Heart left ventricle (tissue), 16 donors: ENCODE results near the gene RADX. TPM values are rescaled to one million over a fixed set of nuclear protein-coding genes. Genes with fewer than 3 reads are reported as not detected.

Source experiments
- ATAC-seq, 4 donors: fragments of 200-7000 bp; cut with Tn5 transposase; one replicate each; pipeline ENCODE4 v1.9.1; 2020 to 2022; ENCODE audit warnings: moderate library complexity in 4 of 4, mild to moderate bottlenecking in 3 of 4, moderate number of reproducible peaks in 1 of 4
- DNase-seq, 5 donors: peaks; one replicate each; pipeline ENCODE4 v3.0.0-alpha.2; 2020
- H3K27ac ChIP-seq, 12 donors: fragments of 200-600 bp; sonication (generic) in 4 of 12; one replicate each; pipeline versions ENCODE4 v1.5.0 to v1.8.0; 2016 to 2022; ENCODE audit warnings: mild to moderate bottlenecking in 2 of 12
- H3K27me3 ChIP-seq, 9 donors: fragments of 200-600 bp; sonication (generic) in 2 of 9; one replicate each; pipeline versions ENCODE4 v1.5.1 to v1.8.0; 2016 to 2022; ENCODE audit warnings: mild to moderate bottlenecking in 3 of 9
- H3K36me3 ChIP-seq, 9 donors: fragments of 200-600 bp; sonication (generic) in 2 of 9; one replicate each; pipeline versions ENCODE4 v1.5.0 to v1.8.0; 2018 to 2022; ENCODE audit warnings: mild to moderate bottlenecking in 2 of 9
- H3K4me1 ChIP-seq, 12 donors: fragments of 200-600 bp; sonication (generic) in 4 of 12; one replicate each; pipeline versions ENCODE4 v1.5.0 to v1.8.0; 2016 to 2022; ENCODE audit warnings: mild to moderate bottlenecking in 3 of 12
- H3K4me3 ChIP-seq, 12 donors: fragments of 200-600 bp; sonication (generic) in 4 of 12; one replicate each; pipeline versions ENCODE4 v1.5.0 to v1.8.0; 2017 to 2022; ENCODE audit warnings: mild to moderate bottlenecking in 9 of 12, moderate library complexity in 4 of 12
- H3K9me3 ChIP-seq, 12 donors: fragments of 200-600 bp; sonication (generic) in 4 of 12; one replicate each; pipeline versions ENCODE4 v1.5.0 to v1.8.0; 2016 to 2022; ENCODE audit warnings: mild to moderate bottlenecking in 1 of 12
- POLR2A ChIP-seq, 2 donors: fragments of 450-650 bp; IDR thresholded peaks; one replicate each; pipeline ENCODE4 v1.6.1; 2017; ENCODE audit warnings: antibody characterized with exemption in 2 of 2, mild to moderate bottlenecking in 2 of 2, moderate library complexity in 2 of 2
- WGBS, 4 donors: extraction: QIAGEN DNeasy Blood & Tissue Kit in 2 of 4; methylation state at CpG; one replicate each; pipeline versions ENCODE4 v1.1.5 to v1.1.7; 2013 to 2018; 5-methylcytosine and 5-hydroxymethylcytosine counted together
- intact Hi-C, 10 donors: fragments of 100-400 bp; cut with DNase I; formaldehyde crosslinking; loops; one replicate each; pipeline versions ENCODE4 v1.11.1 to v1.14.2; 2022
- microRNA counts, 2 donors: library from miRNA; unstranded; fragments of <30 nt; microRNA quantifications; one replicate each; lab custom pipeline; 2016
- microRNA-seq, 4 donors: library from miRNA; unstranded; fragments of <30 nt; microRNA quantifications; one replicate each; pipeline versions ENCODE4 to v1.2.0, GENCODE V29; 2017 to 2020
- polyA plus RNA-seq, 2 donors: library from polyadenylated mRNA; stranded (reverse); fragments of 200-250 nt; gene quantifications; one replicate each; pipeline ENCODE4 v1.2.3, GENCODE V29; 2013
- total RNA-seq, 9 donors: library from RNA; depleted of rRNA in 2 of 9; stranded (reverse); fragments of >200 nt in 2 of 9; fragmentation: NEBNext Ultra II Directional in 3 of 9; extraction: Animal tissue kit (Norgen Biotek cat#: 25700) in 3 of 9; gene quantifications; one replicate each; pipeline versions ENCODE4 v1.1.0 to v1.2.4, GENCODE V29; 2016 to 2023
- TF ChIP-seq, protein P1 (sequence below), 12 donors: fragments of 200-600 bp; sonication (generic) in 4 of 12; IDR thresholded peaks; one replicate each; pipeline versions ENCODE4 v1.5.0 to v1.8.0; 2018 to 2022; ENCODE audit warnings: antibody characterized with exemption in 12 of 12, mild to moderate bottlenecking in 5 of 12
- donor health status: ischemic (EF 13 %, LVEDD 7.1; RV severe dilation, severe dysfunction).
- donor health status: healthy with polysubstance abuse.
- donor health status: DM: no; HTN: yes; CAD: no.
- donor health status: DM: no; HTN: no; CAD: no.
- donor health status: ischemic (EF 25% LVEDD 6.9; RV normal size, moderate dysfunction).
- donor health status: ischemic (EF 25% LVEDD 5.7; RV mildly dilated, moderate dysfunction).
- donor health status: healthy.
- donor health status: DM: yes; HTN: yes; CAD: no.
- donor health status: ischemic (EF 35%, LVEDD 5.7; RV mildly dilated, moderate dysfunction).
- donor health status: nonischemic (EF 11% LVEDD 7.7; RV severe dilation, severe dysfunction).
- donor health status: DM: yes; HTN: yes; CAD: no.
- donor health status: PGD.
- donor health status: ischemic (EF 29% LVEDD 5.4; RV normal size, mild dysfunction).
- donor health status: nonischemic (EF 23%, LVEDD 6.1; RV moderate dilation, normal function).

The RADX gene
- total and polyA plus RNA-seq, 11 donors: 0.38 to 2.5 (median 1.1) TPM

GRCh38 chrX:106726485-106727437 lies 115.0 kb downstream of the RADX start, which contains the start of gene RNF128:
Gene RNF128 (plus strand): TSS chrX:106726701. CDS start chrX:106726914, 213 bp downstream.
- Histone ChIP-seq H3K4me1 (peaks cover 0 to 7% (median 0%) of the 10 kb centered on the region in 12 donors), H3K36me3 (no peaks in the 10 kb centered on the region), H3K9me3 (no peaks in the 10 kb centered on the region), H3K27me3 (peaks cover 0 to 69% (median 4%) of the 10 kb centered on the region in 9 donors), H3K4me3 (peak within 1 kb of the TSS; percentile 8 to 55 (median 40)), H3K27ac (no peak within 1 kb of the TSS)
- peak in 2 of 4 donors; percentile 64 to 69 for ATAC-seq
- no peak for TF ChIP-seq POLR2A (IDR thresholded peaks at IDR 0.05)
- TF ChIP-seq, protein P1, sequence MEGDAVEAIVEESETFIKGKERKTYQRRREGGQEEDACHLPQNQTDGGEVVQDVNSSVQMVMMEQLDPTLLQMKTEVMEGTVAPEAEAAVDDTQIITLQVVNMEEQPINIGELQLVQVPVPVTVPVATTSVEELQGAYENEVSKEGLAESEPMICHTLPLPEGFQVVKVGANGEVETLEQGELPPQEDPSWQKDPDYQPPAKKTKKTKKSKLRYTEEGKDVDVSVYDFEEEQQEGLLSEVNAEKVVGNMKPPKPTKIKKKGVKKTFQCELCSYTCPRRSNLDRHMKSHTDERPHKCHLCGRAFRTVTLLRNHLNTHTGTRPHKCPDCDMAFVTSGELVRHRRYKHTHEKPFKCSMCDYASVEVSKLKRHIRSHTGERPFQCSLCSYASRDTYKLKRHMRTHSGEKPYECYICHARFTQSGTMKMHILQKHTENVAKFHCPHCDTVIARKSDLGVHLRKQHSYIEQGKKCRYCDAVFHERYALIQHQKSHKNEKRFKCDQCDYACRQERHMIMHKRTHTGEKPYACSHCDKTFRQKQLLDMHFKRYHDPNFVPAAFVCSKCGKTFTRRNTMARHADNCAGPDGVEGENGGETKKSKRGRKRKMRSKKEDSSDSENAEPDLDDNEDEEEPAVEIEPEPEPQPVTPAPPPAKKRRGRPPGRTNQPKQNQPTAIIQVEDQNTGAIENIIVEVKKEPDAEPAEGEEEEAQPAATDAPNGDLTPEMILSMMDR (IDR thresholded peaks at IDR 0.05): no peak
- 1 to 36% (median 13%) methylated on average over 44 to 79 of the region's 79 CpGs for WGBS, 4 donors
- intact Hi-C loops: no loop called here
- peak in 2 of 5 donors; percentile 4 to 22 for DNase-seq

DNA sequence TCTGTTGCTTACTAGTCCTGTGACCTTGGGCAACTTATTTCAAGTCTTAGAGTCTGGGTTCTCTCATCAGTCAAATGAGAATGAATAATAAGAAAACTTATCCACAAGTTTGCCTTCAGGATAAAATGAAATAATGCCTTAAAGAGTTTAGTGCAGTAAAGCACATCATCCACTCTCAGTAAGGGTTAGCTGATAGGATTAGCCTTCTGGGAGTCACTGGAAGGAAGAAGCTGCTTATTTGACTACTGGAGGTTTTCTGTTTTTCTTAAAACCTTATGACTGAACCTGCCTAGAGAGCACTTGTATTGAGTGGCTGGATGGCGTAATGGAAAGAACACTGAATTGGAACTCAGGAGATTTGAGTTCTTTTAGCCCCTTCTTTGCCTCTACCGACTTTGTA lies 116.6 kb downstream of the RADX start:
- Histone ChIP-seq H3K4me3 (no peak overlapping the region), H3K36me3 (no peaks in the 10 kb centered on the region), H3K27ac (no peak overlapping the region), H3K27me3 (peaks cover 0 to 74% (median 4%) of the 10 kb centered on the region in 9 donors), H3K9me3 (no peaks in the 10 kb centered on the region), H3K4me1 (peaks cover 0 to 7% (median 0%) of the 10 kb centered on the region in 12 donors)
- intact Hi-C loops: no loop called here
- ATAC-seq (no peak), DNase-seq (no peak)
- WGBS, 4 donors: 74 to 87% (median 80%) methylated on average over 2 of the region's 2 CpGs
- TF ChIP-seq, protein P1 (IDR thresholded peaks at IDR 0.05): no peak
- no peak for TF ChIP-seq POLR2A (IDR thresholded peaks at IDR 0.05)

MicroRNA genes within 50 kb of the gene (microRNA counts, 767-probe panel; counts per million panel counts)
- microRNA hsa-miR-548an (lab: Ali Mortazavi, UCI): 2,085 to 2,345 counts per million in 2 donors

Small RNAs within 50 kb of the gene (microRNA-seq; reads per million reads assigned to microRNA genes)
- gene MIR548AN: 0 to 0.21 (median 0) reads per million in 4 donors

Other genes starting within 250 kb of the RADX start
- under 1 TPM in 7 of 9 donors, not detected in 2; 0.14 to 0.42 (median 0.30) TPM for gene RNF128, start 114.7 kb downstream of the RADX start, total RNA-seq
- gene RNF128, start 114.7 kb downstream of the RADX start, polyA plus RNA-seq: under 1 TPM; 0.06 to 0.15 TPM
- gene TBC1D8B, start 190.7 kb downstream of the RADX start, total RNA-seq: 1 to 10 TPM; 1.5 to 5.0 (median 2.2) TPM
- 1 to 10 TPM in 1 of 2 donors, under 1 TPM in 1; 0.72 to 2.0 TPM for gene TBC1D8B, start 190.7 kb downstream of the RADX start, polyA plus RNA-seq